ENCODE data around the gene GAPDH. TPM values are rescaled to one million over a fixed set of nuclear protein-coding genes. Genes with fewer than 3 reads are reported as not detected.

Gene GAPDH
- total RNA-seq, 4 donors from 2014 or later = 962 to 1,122 (median 1,020) TPM

GRCh38 chr12:6529291-6529737, 5.0 kb upstream of the GAPDH start:
- Histone ChIP-seq H3K4me1 (peaks cover 0 to 9% of the 10 kb centered on the region in 2 donors), H3K9me3 (no peaks in the 10 kb centered on the region), H3K4me3 (no peak overlapping the region), H3K27ac (no peak overlapping the region), H3K36me3 (no peaks in the 10 kb centered on the region), H3K27me3 (no peaks in the 10 kb centered on the region)
- no peak for DNase-seq
- TF ChIP-seq CTCF (IDR thresholded peaks at IDR 0.05) = no peak
- no peak for TF ChIP-seq POLR2A (IDR thresholded peaks at IDR 0.05)
- intact Hi-C loops (cut with DNase I; ENCODE audit: low total_unique reads) = no loop called here

- H3K4me1 ChIP-seq = peaks cover 0 to 13% of the 10 kb centered on the region in 2 donors
- intact Hi-C loops (cut with DNase I; ENCODE audit: low total_unique reads) = loop anchor here (10.0 kb wide), 1 partner anchor 196 kb away; no protein-coding TSS in a partner anchor
- no peaks in the 10 kb centered on the region for H3K27me3 ChIP-seq
- H3K9me3 ChIP-seq = no peaks in the 10 kb centered on the region
- H3K4me3 ChIP-seq = no peak overlapping the region
- DNase-seq = no peak
- no peak overlapping the region for H3K27ac ChIP-seq
- no peaks in the 10 kb centered on the region for H3K36me3 ChIP-seq
- no peak for TF ChIP-seq CTCF (IDR thresholded peaks at IDR 0.05)
- no peak for TF ChIP-seq POLR2A (IDR thresholded peaks at IDR 0.05)
Observed at GRCh38 chr12:6530576-6531260, 3.6 kb upstream of the GAPDH start.

DNA sequence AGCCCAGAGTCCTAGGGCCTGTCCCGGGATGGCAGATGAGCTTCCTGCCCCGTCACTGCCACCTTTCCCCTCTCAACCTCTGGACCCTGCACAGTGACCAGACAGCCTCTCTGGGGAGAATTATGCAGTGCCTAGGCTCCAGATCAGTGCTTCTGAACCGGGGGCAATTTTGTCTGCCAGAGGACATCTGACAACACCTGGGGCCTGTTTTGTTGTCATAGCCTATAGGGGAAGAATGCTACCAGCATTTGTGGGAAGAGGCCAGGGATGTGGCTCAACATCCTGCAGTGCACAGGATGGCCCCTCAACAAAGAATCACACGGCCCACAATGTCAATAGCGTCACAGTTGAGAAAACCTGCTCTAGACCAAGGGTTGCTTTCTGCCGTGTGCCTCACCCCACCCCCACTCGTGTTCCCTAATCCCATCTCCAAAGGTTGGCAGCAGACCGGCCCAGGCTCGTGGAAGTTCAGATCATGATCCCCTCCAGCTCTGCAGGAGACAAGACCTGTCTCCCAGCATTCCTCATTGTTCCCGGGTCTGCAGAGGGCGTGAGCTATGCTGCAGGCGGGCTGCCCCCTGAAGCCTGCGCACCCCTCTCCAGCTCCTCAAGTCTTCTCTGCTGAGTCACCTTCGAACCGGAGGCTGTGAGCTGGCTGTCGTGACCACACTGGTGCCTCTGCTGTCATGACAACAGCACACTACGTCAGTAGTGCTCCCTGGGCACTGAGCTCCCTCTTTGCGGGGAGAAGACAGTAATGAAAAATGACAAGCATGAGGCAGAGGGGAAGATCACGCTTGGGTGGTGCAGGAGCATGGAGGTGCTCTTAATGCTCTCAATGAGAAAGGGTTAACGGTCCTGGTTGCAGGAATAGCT, 2.0 kb upstream of the GAPDH start:
- Histone ChIP-seq H3K27me3 (no peaks in the 10 kb centered on the region), H3K27ac (peak overlapping the region; percentile 90 to 94), H3K4me1 (peaks cover 0 to 19% of the 10 kb centered on the region in 2 donors), H3K4me3 (no peak overlapping the region), H3K9me3 (no peaks in the 10 kb centered on the region), H3K36me3 (no peaks in the 10 kb centered on the region)
- peak; percentile 61 to 65 for DNase-seq
- no peak for TF ChIP-seq CTCF (IDR thresholded peaks at IDR 0.05)
- TF ChIP-seq POLR2A (IDR thresholded peaks at IDR 0.05) = peak in 1 of 2 donors; percentile 31
- intact Hi-C loops (cut with DNase I; ENCODE audit: low total_unique reads) = loop anchor here (10.0 kb wide), 1 partner anchor 197 kb away; no protein-coding TSS in a partner anchor

- peak; percentile 53 to 65 for DNase-seq
Observed at GRCh38 chr12:6532927-6533652, 1.2 kb upstream of the GAPDH start.

More at GRCh38 chr12:6532927-6533652, 1.2 kb upstream of the GAPDH start:
- Histone ChIP-seq H3K4me1 (peaks cover 0 to 19% of the 10 kb centered on the region in 2 donors), H3K4me3 (peak overlapping the region; percentile 77 to 88), H3K27ac (peak overlapping the region; percentile 90 to 94), H3K9me3 (no peaks in the 10 kb centered on the region), H3K27me3 (no peaks in the 10 kb centered on the region), H3K36me3 (no peaks in the 10 kb centered on the region)
- no peak for TF ChIP-seq CTCF (IDR thresholded peaks at IDR 0.05)
- intact Hi-C loops (cut with DNase I; ENCODE audit: low total_unique reads) = loop anchor here (10.0 kb wide), 1 partner anchor 198 kb away; no protein-coding TSS in a partner anchor

All from uterus (tissue), 4 donors.